ENCODE results near the gene SLC6A12.

The SLC6A12 gene

DNA sequence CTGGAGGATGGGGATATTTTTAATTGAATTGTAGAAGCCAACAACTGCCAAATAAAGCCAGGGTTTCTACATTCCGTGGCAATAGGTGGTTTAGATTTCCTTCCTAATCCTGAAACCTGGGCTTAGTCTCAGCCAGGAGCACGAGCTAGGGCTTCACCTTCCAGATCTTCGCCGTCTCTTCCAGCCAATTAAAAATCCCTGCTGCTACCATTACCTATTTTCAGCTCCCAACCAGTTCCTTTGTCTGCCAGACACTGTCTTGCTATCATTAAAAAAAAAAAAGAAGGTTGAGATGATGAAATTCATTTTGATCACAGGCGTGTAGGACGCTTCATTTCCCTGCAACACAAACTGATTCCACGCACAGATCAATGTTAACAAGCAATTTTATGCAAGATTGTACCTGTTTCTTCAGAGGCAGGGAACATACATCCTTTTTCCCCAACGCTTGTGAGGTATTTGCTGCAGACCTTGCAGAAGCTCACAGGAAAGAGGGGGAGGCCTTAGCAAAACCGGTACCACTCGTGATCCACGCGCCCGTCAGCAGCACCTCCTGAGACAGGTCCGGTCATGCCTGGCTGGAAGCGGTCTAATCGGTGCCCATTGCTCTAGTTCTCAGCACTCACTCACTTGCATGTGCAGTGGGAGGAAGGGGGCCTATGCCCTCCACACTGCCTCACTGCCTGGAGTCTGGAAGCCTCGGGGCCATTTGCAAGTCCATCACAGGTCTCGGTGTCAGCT, 65.1 kb downstream of the SLC6A12 start:
- no peak for DNase-seq (ENCODE audit: low read depth)
- TF ChIP-seq, protein P1, sequence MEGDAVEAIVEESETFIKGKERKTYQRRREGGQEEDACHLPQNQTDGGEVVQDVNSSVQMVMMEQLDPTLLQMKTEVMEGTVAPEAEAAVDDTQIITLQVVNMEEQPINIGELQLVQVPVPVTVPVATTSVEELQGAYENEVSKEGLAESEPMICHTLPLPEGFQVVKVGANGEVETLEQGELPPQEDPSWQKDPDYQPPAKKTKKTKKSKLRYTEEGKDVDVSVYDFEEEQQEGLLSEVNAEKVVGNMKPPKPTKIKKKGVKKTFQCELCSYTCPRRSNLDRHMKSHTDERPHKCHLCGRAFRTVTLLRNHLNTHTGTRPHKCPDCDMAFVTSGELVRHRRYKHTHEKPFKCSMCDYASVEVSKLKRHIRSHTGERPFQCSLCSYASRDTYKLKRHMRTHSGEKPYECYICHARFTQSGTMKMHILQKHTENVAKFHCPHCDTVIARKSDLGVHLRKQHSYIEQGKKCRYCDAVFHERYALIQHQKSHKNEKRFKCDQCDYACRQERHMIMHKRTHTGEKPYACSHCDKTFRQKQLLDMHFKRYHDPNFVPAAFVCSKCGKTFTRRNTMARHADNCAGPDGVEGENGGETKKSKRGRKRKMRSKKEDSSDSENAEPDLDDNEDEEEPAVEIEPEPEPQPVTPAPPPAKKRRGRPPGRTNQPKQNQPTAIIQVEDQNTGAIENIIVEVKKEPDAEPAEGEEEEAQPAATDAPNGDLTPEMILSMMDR (IDR thresholded peaks at IDR 0.05; ENCODE audit: insufficient read depth, low read depth, low read length, missing control alignments): no peak
- H3K4me3 ChIP-seq (ENCODE audit: low read depth, low read length): no peak overlapping the region

DNA sequence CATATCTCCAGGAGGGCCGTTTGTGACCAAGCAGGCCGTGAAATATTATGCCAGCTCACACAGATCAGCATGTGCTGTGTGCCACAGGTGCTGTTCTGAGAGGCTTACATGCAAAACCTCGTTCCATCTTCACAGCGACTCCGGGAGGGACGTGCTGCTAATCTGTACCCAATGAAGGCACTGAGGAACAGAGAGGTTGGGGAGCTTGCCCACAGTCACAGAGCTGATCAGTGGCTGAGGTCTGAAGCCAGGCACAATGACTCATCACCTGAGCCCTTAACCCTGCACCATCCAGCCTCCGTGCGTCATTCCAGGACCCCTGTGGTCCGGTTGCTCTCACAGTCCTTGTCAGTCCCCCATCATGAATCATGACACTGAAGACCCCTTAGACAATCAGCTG, 66.7 kb downstream of the SLC6A12 start:
- TF ChIP-seq, protein P1 (IDR thresholded peaks at IDR 0.05; ENCODE audit: insufficient read depth, low read depth, low read length, missing control alignments): no peak
- H3K4me3 ChIP-seq (ENCODE audit: low read depth, low read length): no peak overlapping the region
- no peak for DNase-seq (ENCODE audit: low read depth)

DNA sequence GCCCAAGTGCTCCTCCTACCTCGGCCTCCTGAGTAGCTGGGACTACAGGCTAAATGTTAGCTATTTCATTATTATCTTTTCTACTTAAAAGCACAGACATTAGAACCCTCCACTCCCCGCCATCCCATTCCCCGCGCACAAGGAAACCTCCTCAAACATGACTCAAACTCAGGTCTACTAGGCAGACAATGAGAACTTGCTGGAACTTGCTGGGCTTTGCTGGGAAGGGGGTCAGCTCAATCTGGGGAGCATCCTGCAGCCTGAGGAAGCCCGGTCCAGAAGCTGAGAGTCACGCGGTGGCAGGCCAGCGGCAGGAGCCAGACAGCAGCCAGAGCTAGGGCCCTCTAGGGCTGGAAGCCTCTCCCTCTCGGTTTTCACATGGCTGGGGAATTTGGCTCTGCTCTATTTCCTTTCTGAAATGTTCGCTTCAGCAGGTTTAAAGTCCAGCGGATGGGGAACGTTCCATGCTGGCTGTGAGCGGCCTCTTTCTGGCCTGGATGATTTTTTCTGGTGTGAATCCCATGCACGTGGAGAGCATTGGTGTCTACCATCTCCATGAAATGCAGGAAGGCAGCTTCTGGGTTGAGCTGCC, 68.5 kb downstream of the SLC6A12 start:
- TF ChIP-seq, protein P1 (IDR thresholded peaks at IDR 0.05; ENCODE audit: insufficient read depth, low read depth, low read length, missing control alignments): no peak
- H3K4me3 ChIP-seq (ENCODE audit: low read depth, low read length): no peak overlapping the region
- DNase-seq (ENCODE audit: low read depth): no peak

DNA sequence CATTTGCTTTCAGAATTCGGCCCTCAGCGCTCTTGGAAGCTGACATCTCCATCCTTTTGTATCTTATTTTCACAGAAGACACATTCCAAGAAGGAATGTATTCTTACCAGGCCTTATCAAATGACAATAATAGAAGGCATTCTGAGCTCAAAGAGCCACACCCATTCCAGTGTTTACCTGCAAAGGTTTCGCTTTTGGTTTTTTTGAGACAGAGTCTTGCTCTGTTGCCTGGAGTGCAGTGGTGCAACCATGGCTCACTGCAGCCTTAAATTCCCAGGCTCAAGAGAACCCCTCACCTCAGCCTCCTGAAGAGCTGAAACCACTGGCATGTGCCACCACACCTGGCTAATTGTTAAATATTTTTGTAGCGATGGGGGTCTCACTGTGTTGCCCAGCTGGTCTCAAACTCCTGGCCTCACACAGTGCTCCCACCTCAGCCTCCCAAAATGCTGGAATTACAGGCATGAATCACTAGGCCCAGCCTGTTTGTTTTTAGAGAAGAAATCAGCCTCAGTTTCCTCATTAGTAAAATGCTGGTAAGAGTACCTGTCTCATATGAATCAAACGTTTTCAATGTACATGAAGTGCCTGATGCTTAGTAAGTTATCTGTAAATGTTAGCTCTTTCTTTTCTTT, 69.2 kb downstream of the SLC6A12 start:
- DNase-seq (ENCODE audit: low read depth): no peak
- no peak overlapping the region for H3K4me3 ChIP-seq (ENCODE audit: low read depth, low read length)
- TF ChIP-seq, protein P1 (IDR thresholded peaks at IDR 0.05; ENCODE audit: insufficient read depth, low read depth, low read length, missing control alignments): no peak

DNA sequence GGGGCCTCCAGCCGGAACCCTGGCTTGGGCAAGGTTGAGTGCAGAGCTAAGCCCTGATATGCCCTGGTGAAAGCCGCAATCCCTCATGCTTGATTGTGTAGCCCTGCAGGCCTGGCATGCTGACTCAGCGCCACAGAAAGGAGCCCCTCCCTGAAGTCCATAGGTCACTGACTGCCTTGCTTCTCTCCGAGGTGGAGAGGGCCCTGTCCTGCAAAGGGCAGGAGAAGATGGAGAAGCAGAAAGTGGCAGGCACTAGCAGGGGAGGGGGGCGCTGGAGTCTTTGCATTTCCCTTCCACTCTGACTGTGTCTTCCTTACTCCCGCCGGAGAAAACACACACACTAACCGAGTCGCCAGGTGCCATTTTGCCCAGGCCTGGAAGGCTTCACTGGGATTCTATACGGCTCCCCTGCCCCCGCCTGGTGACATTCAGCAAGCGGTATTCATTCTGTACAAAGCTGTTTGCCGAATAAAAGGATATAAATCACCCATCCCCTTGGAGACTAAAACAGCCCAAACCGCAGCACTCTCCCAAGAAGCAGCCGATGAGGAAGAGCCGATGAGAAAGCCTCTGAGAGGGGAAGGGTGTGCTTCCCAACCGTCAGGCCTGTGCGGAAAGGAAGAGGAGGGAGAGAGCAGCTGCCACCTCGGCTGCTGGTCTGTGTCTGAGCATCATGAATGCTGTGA, 69.8 kb downstream of the SLC6A12 start:
- H3K4me3 ChIP-seq (ENCODE audit: low read depth, low read length): no peak overlapping the region
- TF ChIP-seq, protein P1 (IDR thresholded peaks at IDR 0.05; ENCODE audit: insufficient read depth, low read depth, low read length, missing control alignments): no peak
- DNase-seq (ENCODE audit: low read depth): no peak

DNA sequence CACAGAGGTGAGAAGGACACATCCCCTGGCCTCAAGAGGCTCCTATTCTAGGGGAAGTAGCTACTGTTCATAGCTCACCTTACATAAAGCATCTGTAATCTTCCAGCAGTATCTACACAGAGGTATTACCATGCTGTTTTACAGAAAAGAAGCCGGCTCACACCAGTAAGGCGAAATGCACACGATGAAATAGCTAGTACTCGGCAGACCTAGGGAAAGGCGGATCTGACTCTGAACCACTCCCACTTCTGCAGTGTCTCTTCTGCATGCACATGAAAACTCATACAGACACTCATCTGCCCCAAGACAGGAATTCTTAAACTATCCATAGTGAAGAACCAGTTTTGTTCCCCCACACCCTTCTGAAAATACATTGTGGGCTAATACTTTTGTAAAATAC, 73.8 kb downstream of the SLC6A12 start:
- DNase-seq (ENCODE audit: low read depth): no peak
- H3K4me3 ChIP-seq (ENCODE audit: low read depth, low read length): no peak overlapping the region
- TF ChIP-seq, protein P1 (IDR thresholded peaks at IDR 0.05; ENCODE audit: insufficient read depth, low read depth, low read length, missing control alignments): no peak
